Amniotic stem cell (primary cell): ENCODE measurements around the gene UNC5CL.
"Not testable (repeated sequence)": the region's sequence is repeated elsewhere in the genome, so short reads cannot be mapped to it uniquely, and the experiment has no call there.

Experiments used
- DNase-seq: peaks from one replicate; lab custom pipeline; 2025; lab: John Stamatoyannopoulos, UW

The UNC5CL gene

DNA sequence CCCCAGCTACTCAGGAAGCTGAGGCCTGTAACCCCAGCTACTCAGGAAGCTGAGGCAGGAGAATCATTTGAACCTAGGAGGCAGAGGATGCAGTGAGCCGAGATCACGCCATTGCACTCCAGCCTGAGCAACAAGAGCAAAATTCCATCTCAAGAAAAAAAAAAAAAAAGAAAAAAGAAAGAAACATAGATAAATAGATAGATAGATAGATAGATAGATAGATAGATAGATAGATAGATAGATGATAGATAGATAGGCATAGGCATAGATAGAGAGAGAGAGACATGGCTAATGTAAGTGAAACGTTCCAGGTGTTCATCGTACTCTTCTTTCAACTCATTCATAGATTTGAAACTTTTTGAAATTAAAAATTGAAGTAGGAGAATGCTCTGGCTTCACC is 32.0 kb downstream of the UNC5CL start:
- DNase-seq = not testable (repeated sequence)

DNA sequence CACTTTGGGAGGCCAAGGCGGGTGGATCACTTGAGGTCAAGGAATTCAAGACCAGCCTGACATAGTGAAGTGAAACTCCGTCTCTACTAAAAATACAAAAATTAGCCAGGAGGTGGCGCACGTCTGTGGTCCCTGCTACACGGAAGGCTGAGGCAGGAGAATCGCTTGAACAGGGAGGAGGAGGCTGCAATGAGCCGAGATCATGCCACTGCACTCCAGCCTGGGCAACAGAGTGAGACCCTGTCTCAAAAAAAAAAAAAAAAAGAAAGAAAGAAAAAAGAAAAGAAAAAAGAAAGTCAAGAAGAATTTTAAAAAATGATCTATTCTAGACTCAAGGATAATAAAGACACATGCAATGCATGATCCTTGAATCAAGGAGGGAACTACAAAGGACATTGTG is 32.8 kb downstream of the UNC5CL start:
- DNase-seq = not testable (repeated sequence)

GRCh38 chr6:41002168-41002567 is 36.9 kb downstream of the UNC5CL start:
- no peak for DNase-seq

GRCh38 chr6:41000248-41000647 is 38.8 kb downstream of the UNC5CL start:
- DNase-seq = no peak

DNA sequence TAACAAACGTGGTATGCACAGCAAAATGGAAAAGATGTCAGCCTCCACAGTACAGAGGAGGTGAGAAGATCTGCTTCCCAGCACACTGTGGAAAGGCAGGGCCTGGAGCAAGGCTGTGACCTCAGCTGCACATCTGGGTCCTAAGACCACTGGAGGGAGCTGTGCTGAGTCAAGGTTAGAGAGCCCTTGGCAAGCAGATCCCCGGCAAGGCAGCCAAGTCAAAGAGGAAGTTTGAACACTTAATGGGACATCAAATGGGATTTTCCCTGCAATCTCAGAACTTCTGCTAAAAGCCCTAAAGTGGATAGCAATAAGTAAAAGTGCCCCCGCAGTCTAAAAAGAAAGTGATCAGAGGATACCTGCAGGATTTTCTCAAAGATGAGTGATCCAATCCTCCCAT is 39.5 kb downstream of the UNC5CL start:
- no peak for DNase-seq

GRCh38 chr6:40998661-40999060 is 40.4 kb downstream of the UNC5CL start:
- no peak for DNase-seq

GRCh38 chr6:40997234-40997957 is 41.6 kb downstream of the UNC5CL start:
- peak; percentile 23 for DNase-seq

- DNase-seq = no peak
Observed at GRCh38 chr6:40996591-40997233, 42.3 kb downstream of the UNC5CL start.

GRCh38 chr6:40992746-40993145 is 46.3 kb downstream of the UNC5CL start:
- DNase-seq = no peak

DNA sequence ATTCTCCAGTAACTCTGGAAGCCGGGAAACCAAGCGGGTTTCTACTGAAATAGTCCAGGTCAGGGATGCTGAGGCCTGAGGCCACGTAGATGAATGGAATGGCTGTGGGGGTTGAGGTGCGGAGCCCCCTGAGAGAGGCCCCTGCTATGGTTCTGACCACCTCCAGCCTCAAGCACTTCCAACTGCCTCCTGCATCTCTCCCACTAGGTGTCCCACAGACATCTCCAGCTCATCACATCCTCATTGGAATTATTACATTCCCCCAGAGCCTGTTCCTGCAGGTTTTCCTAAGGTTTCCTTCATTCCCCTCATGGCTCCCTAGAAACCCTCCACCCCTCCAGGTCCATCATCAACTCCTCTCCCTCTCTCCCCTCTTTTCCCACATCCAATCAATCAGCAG is 48.7 kb downstream of the UNC5CL start:
- DNase-seq = no peak

GRCh38 chr6:40989204-40990169 is 49.5 kb downstream of the UNC5CL start:
- DNase-seq = no peak

DNA sequence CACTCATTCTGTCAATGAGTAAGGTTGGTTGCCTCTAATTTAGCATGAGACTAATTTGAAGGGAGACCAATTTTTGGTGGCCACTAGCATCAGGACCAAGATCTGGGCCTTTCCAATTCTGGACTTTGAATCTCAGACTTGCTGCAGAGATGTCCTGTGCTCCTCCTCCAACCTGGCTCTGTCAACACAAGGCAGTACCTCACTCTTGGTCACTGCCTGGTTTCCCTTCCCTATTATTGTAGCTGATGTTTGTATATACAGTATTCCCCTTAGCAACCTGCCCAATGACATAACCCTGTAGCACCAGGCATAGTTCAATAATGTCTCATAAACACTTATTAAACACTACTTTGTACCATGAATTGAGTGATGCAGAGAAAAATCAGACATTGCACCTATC is 50.4 kb downstream of the UNC5CL start:
- DNase-seq = no peak

- no peak for DNase-seq
Observed at GRCh38 chr6:40986921-40987819, 51.9 kb downstream of the UNC5CL start.

GRCh38 chr6:40986364-40986763 is 52.7 kb downstream of the UNC5CL start:
- no peak for DNase-seq

- DNase-seq = no peak
Observed at GRCh38 chr6:40983752-40984151, 55.3 kb downstream of the UNC5CL start.

DNA sequence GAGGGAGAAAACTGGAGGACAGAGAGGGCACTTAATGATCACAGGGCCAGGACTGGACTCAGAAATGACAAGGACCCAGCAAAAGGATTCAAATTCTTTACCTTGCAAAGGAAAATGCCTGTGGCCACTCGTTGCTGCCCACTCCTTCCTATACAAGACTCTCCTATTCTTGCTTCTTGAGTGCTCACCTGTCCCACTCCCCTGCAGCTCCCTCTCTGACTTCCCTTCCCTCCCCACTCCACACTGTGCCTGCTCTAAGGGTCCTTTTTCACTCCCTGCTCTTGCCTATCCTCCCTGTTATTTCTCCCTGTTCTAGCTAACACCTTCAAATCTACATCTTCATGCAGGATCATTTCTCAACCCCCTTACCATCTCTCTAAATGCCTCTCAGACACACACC is 56.1 kb downstream of the UNC5CL start:
- DNase-seq = no peak

DNA sequence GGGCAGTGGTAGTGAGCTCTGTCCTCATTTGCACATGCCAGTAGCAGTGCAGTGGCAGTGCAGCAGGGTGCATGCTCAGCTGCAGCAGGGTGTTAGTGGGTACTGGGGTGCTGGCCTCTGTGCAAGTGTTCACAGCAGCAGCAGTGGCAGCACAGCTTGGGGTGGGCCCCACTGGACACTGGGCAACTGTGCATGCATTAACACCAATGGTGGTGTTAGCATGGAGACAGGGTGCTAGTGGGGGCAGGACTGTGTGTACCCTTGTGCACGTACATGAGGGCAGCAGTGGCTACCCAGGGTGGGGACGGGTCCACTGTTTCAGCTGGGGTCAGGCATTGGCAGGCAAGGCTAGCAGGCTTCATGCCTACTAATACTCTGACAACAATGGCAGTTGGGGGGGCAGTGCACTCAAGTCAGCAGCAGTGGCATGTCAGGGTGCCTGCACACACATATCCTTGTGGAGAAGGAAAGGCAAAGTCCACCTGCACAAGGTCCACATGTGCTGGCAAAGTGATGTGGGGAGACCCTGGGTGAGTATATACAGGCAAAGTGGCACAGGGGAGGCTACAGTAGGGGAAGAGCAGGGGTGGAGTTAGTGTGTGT is 60.2 kb downstream of the UNC5CL start:
- no peak for DNase-seq

- no peak for DNase-seq
Observed at GRCh38 chr6:40977695-40978094, 61.3 kb downstream of the UNC5CL start.

DNA sequence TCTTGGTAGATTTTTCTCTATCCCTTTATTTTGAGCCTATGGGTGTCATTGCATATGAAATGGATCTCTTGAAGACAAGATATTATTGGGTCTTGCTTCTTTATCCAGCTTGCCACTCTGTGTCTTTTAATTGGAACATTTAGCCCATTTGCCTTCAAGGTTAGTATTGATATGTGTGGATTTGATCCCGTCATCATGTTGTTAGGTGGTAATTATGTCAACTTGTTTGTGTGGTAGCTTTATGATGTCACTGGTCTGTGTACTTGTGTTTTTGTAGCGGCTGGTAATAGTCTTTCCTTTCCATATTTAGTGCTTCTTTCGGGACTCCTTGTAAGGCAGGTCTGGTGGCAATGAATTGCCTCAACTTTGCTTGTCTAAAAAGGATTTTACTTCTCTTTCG is 61.9 kb downstream of the UNC5CL start:
- DNase-seq = no peak
